HuH-7.5 (cell line): ENCODE data around the gene CYP3A5.
"Not testable (repeated sequence)": the region's sequence is repeated elsewhere in the genome, so short reads cannot be mapped to it uniquely, and the experiment has no call there.

Experiments used
- DNase-seq: peaks from one replicate; pipeline ENCODE4 v3.0.0; 2011; ENCODE audit warnings: low spot score

Gene CYP3A5

GRCh38 chr7:99679400-99680191, at the start of gene CYP3A5:
Gene CYP3A5 (minus strand): TSS chr7:99679996. CDS start chr7:99679896, 100 bp downstream.
- DNase-seq: no peak

GRCh38 chr7:99728615-99729014, 48.8 kb upstream of the CYP3A5 start:
- DNase-seq: no peak

- DNase-seq: not testable (repeated sequence)
Measured at GRCh38 chr7:99723201-99723600, 43.4 kb upstream of the CYP3A5 start.

- DNase-seq: no peak
Measured at GRCh38 chr7:99720800-99721595, 41.2 kb upstream of the CYP3A5 start.

GRCh38 chr7:99719996-99720769, 40.4 kb upstream of the CYP3A5 start:
- DNase-seq: no peak

GRCh38 chr7:99713995-99714570, 34.3 kb upstream of the CYP3A5 start:
- DNase-seq: no peak

- no peak for DNase-seq
Measured at GRCh38 chr7:99709838-99710578, 30.2 kb upstream of the CYP3A5 start.

GRCh38 chr7:99709260-99709659, 29.5 kb upstream of the CYP3A5 start:
- DNase-seq: no peak

- no peak for DNase-seq
Measured at GRCh38 chr7:99707096-99707495, 27.3 kb upstream of the CYP3A5 start.

- DNase-seq: no peak
Measured at GRCh38 chr7:99699946-99700345, 20.1 kb upstream of the CYP3A5 start.

GRCh38 chr7:99698867-99699730, 19.3 kb upstream of the CYP3A5 start:
- DNase-seq: not testable (repeated sequence)

- DNase-seq: no peak
Measured at GRCh38 chr7:99694912-99695304, 15.1 kb upstream of the CYP3A5 start.

GRCh38 chr7:99694201-99694911, 14.6 kb upstream of the CYP3A5 start:
- DNase-seq: no peak

- no peak for DNase-seq
Measured at GRCh38 chr7:99693427-99694200, 13.8 kb upstream of the CYP3A5 start.

- no peak for DNase-seq
Measured at GRCh38 chr7:99693100-99693426, 13.3 kb upstream of the CYP3A5 start.

- not testable (repeated sequence) for DNase-seq
Measured at GRCh38 chr7:99692563-99692962, 12.8 kb upstream of the CYP3A5 start.

GRCh38 chr7:99691658-99692057, 11.9 kb upstream of the CYP3A5 start:
- not testable (repeated sequence) for DNase-seq

GRCh38 chr7:99690918-99691317, 11.1 kb upstream of the CYP3A5 start:
- DNase-seq: not testable (repeated sequence)
